HCT116 (cell line): ENCODE results near the gene CDAN1. TPM values are rescaled to one million over a fixed set of nuclear protein-coding genes. Genes with fewer than 3 reads are reported as not detected.

Experiments used
- ATAC-seq: fragments of 200-7000 bp; cut with Tn5 transposase; 2 replicates; pipeline ENCODE4 v1.9.1; 2020; ENCODE audit warnings: mild to moderate bottlenecking, moderate library complexity
- BruUV-seq: library from RNA; stranded (reverse); fragments of 400-500 nt; replicated peaks from 2 replicates; lab custom pipeline; 2021; lab: Mats Ljungman, UMichigan
- CTCF ChIA-PET: fragments of 300-600 bp; sonication (Branson Sonifier 250); formaldehyde crosslinking; loops from one replicate; lab custom pipeline; 2021; ENCODE audit warnings: antibody characterized with exemption; lab: Charles Lee
- POLR2A ChIA-PET: fragments of 300-600, 350-600 bp; sonication (Branson Sonifier 250); formaldehyde crosslinking; loops from one replicate; lab custom pipeline; 2021; ENCODE audit warnings: antibody characterized with exemption; lab: Charles Lee
- RAD21 ChIA-PET, 2 experiments: fragments of 300-600 bp; sonication (Branson Sonifier 250); formaldehyde crosslinking; loops; one replicate each; lab custom pipeline; 2023; ENCODE audit warnings: low total read pairs in 2 of 2; ENCODE audit not compliant: uncharacterized antibody in 2 of 2, unreplicated experiment in 2 of 2, low non-redundant PET in 1 of 2; lab: Charles Lee
- DNase-seq: peaks from one replicate; pipeline ENCODE4 v3.0.0-alpha.2; 2010; ENCODE audit warnings: low read depth, low spot score
- H2AFZ ChIP-seq: fragments of 200-600 bp; shearing (Covaris generic), sonication (generic); 2 replicates; pipeline ENCODE4 v1.6.1; 2017; ENCODE audit warnings: low read depth, mixed run types, mixed read lengths, antibody characterized with exemption, low read length; ENCODE audit not compliant: poor library complexity, severe bottlenecking
- H3K27ac ChIP-seq: 2 replicates; pipeline ENCODE4 v1.5.1; 2012; ENCODE audit warnings: low read depth, low read length
- H3K27me3 ChIP-seq: fragments of 200-600 bp; sonication (generic); 2 replicates; pipeline ENCODE4 v1.6.1; 2016; ENCODE audit warnings: mixed run types, low read length, mixed read lengths; ENCODE audit not compliant: insufficient read depth
- H3K36me3 ChIP-seq, 2 experiments: fragments of 200-500 bp in 1 of 2; fragments of 200-600 bp in 1 of 2; sonication (Bioruptor generic) in 1 of 2; sonication (generic) in 1 of 2; 2 replicates each; pipeline versions ENCODE4 v1.5.1 to v1.6.1; 2014 to 2016; ENCODE audit warnings: low read length in 2 of 2, inconsistent platforms in 1 of 2, mixed read lengths in 1 of 2, mixed run types in 1 of 2; ENCODE audit not compliant: insufficient read depth in 2 of 2, control insufficient read depth in 1 of 2
- H3K4me1 ChIP-seq, 2 experiments: fragments of 200-600 bp in 1 of 2; sonication (generic) in 1 of 2; 2 replicates each; pipeline versions ENCODE4 v1.5.1 to v1.6.1; 2012 to 2017; ENCODE audit warnings: low read length in 2 of 2, inconsistent platforms in 1 of 2, mild to moderate bottlenecking in 1 of 2, mixed read lengths in 1 of 2, mixed run types in 1 of 2, moderate library complexity in 1 of 2; ENCODE audit not compliant: insufficient read depth in 2 of 2, control insufficient read depth in 1 of 2
- H3K4me2 ChIP-seq: fragments of 200-600 bp; sonication (generic); 2 replicates; pipeline ENCODE4 v1.6.1; 2017; ENCODE audit warnings: mixed run types, low read length, mixed read lengths
- H3K4me3 ChIP-seq, 2 experiments: fragments of 200-600 bp in 1 of 2; sonication (generic) in 1 of 2; replicated peaks in 1 of 2; 2 replicates each; pipeline ENCODE4 v1.5.1; 2011 to 2016; ENCODE audit warnings: low read length in 2 of 2, control low read depth in 1 of 2, low read depth in 1 of 2, mild to moderate bottlenecking in 1 of 2, mixed read lengths in 1 of 2, mixed run types in 1 of 2
- H3K79me2 ChIP-seq: fragments of 200-600 bp; sonication (generic); 2 replicates; pipeline ENCODE4 v1.6.1; 2017; ENCODE audit warnings: mild to moderate bottlenecking, mixed run types, low read length, moderate library complexity, mixed read lengths; ENCODE audit not compliant: insufficient read depth
- H3K9ac ChIP-seq: fragments of 200-600 bp; sonication (generic); 2 replicates; pipeline ENCODE4 v1.6.1; 2016; ENCODE audit warnings: low read length, mixed read lengths
- H3K9me2 ChIP-seq: fragments of 200-600 bp; sonication (generic), shearing (Covaris generic); 2 replicates; pipeline ENCODE4 v1.6.1; 2017; ENCODE audit warnings: mixed run types, mild to moderate bottlenecking, moderate library complexity; ENCODE audit not compliant: insufficient read depth
- H3K9me3 ChIP-seq, 2 experiments: fragments of 200-500 bp in 1 of 2; fragments of 200-600 bp in 1 of 2; sonication (Bioruptor generic) in 1 of 2; sonication (generic) in 1 of 2; 2 replicates each; pipeline ENCODE4 v1.6.1; 2014 to 2017; ENCODE audit warnings: low read length in 2 of 2, mixed read lengths in 2 of 2, inconsistent platforms in 1 of 2, low read depth in 1 of 2, mild to moderate bottlenecking in 1 of 2, mixed run types in 1 of 2, moderate library complexity in 1 of 2; ENCODE audit not compliant: control insufficient read depth in 1 of 2, insufficient read depth in 1 of 2
- H4K20me1 ChIP-seq: fragments of 200-600 bp; sonication (generic), shearing (Covaris generic); 2 replicates; pipeline ENCODE4 v1.6.1; 2017; ENCODE audit warnings: mixed run types, mild to moderate bottlenecking, moderate library complexity; ENCODE audit not compliant: insufficient read depth
- CBX3 ChIP-seq: IDR thresholded peaks from 2 replicates; pipeline ENCODE4 v1.6.1; 2012; ENCODE audit warnings: low read depth
- CEBPB ChIP-seq: IDR thresholded peaks from 2 replicates; pipeline ENCODE4 v1.6.1; 2012; ENCODE audit warnings: low read depth
- ELF1 ChIP-seq: IDR thresholded peaks from 2 replicates; pipeline ENCODE4 v1.6.1; 2012; ENCODE audit warnings: low read depth, borderline replicate concordance
- POLR2A ChIP-seq: IDR thresholded peaks from 2 replicates; pipeline ENCODE4 v1.7.0; 2011; ENCODE audit warnings: borderline replicate concordance; ENCODE audit not compliant: insufficient read depth, insufficient read length; ENCODE audit errors: extremely low read depth
- POLR2AphosphoS5 ChIP-seq: IDR thresholded peaks from 2 replicates; pipeline ENCODE4 v1.6.1; 2011; ENCODE audit warnings: mild to moderate bottlenecking, low read depth, low read length, moderate library complexity
- SIN3A ChIP-seq: IDR thresholded peaks from 2 replicates; pipeline ENCODE4 v1.6.1; 2012; ENCODE audit warnings: low read depth
- SRF ChIP-seq: IDR thresholded peaks from 2 replicates; pipeline ENCODE4 v1.6.1; 2012; ENCODE audit warnings: low read depth
- TCF7L2 ChIP-seq: IDR thresholded peaks from 2 replicates; pipeline ENCODE4 v1.7.0; 2011; ENCODE audit warnings: borderline replicate concordance, inconsistent platforms; ENCODE audit not compliant: insufficient read depth, insufficient read length; ENCODE audit errors: extremely low read depth
- ZFX ChIP-seq: fragments of 450-650 bp; IDR thresholded peaks from 2 replicates; pipeline ENCODE4 v1.6.1; 2017
- intact Hi-C: fragments of 100-400 bp; cut with micrococcal nuclease; formaldehyde crosslinking; loops from 2 replicates; pipeline ENCODE4 v1.10.0; 2022
- total RNA-seq: library from RNA; stranded (reverse); gene quantifications from one replicate; pipeline ENCODE4 v1.2.1, GENCODE V29; 2021; ENCODE audit not compliant: unreplicated experiment
- TF ChIP-seq, protein P1 (sequence below): IDR thresholded peaks from 2 replicates; pipeline ENCODE4 v1.6.1; 2012
- TF ChIP-seq, protein P2 (sequence below), 3 experiments: fragments of 200-600 bp in 1 of 3; sonication (generic) in 1 of 3; IDR thresholded peaks in 2 of 3; conservative IDR thresholded peaks in 1 of 3; 2 replicates each; pipeline ENCODE4 v1.5.1; 2012 to 2017; ENCODE audit warnings: low read depth in 2 of 3, low read length in 2 of 3, antibody characterized with exemption in 1 of 3, borderline replicate concordance in 1 of 3, control low read depth in 1 of 3, mild to moderate bottlenecking in 1 of 3, mixed read lengths in 1 of 3, mixed run types in 1 of 3, moderate library complexity in 1 of 3; ENCODE audit not compliant: insufficient read depth in 1 of 3
- TF ChIP-seq, protein P3 (sequence below): IDR thresholded peaks from 2 replicates; pipeline ENCODE4 v1.6.1; 2012
- TF ChIP-seq, protein P4 (sequence below): IDR thresholded peaks from 2 replicates; pipeline ENCODE4 v1.6.1; 2012; ENCODE audit warnings: low read depth

The CDAN1 gene
- total RNA-seq, 1 experiment from 2014 or later: 22.4 TPM

DNA sequence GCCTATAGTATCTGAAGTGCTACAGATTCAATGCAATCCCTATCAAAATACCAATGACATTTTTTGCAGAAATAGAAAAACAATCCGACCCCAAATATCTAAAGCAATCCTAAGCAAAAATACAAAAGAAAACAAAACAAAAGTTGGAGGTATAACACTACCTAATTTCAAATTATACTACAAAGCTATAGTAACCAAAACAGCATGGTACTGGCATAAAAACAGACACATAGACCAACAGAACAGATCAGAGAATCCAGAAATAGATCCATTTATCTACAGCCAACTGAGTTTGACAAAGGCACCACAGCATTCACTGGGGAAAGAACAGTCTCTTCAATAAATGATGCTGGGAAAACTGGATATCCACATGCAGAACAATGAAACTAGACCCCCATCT lies 23.8 kb upstream of the CDAN1 start (continued):
- TF ChIP-seq ELF1 (no peak), CBX3 (no peak), CEBPB (no peak)
- TF ChIP-seq, protein P1, sequence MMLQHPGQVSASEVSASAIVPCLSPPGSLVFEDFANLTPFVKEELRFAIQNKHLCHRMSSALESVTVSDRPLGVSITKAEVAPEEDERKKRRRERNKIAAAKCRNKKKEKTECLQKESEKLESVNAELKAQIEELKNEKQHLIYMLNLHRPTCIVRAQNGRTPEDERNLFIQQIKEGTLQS: no peak

DNA sequence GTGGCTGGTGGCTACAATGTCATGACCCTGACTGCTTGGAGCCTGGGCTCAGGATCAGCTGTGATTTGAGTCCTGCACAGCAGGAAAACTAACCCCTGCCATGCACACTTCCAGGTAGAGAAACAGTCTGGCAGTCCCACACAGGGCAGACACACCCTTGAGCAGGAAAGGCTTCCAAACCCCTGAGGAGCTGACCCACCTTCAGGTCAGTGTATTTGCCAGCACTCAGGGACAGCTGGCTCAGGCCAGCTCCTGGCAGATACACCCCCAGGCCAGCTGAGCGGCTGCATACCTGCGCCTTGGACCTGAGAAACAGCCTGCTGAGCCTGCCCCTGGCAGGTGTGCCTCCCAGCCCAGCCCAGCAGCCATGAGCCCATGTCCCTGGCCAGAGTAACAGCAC lies 22.2 kb upstream of the CDAN1 start:
- no peak for DNase-seq
- Histone ChIP-seq H3K9ac (no peak overlapping the region), H3K4me2 (no peak overlapping the region), H4K20me1 (no peaks in the 10 kb centered on the region), H3K9me2 (no peaks in the 10 kb centered on the region), H3K27ac (no peak overlapping the region), H3K4me3 (no peak overlapping the region), H3K36me3 (no peaks in the 10 kb centered on the region), H3K27me3 (no peaks in the 10 kb centered on the region), H3K9me3 (peaks cover 6 to 10% of the 10 kb centered on the region in 2 experiments; a peak in 2 of 4 replicates), H2AFZ (no peak overlapping the region), H3K79me2 (no peaks in the 10 kb centered on the region), H3K4me1 (no peaks in the 10 kb centered on the region)
- intact Hi-C loops: no loop called here
- POLR2A ChIA-PET: no interaction called here
- BruUV-seq: no TSS peak
- CTCF ChIA-PET: no interaction called here
- ATAC-seq: no peak
- TF ChIP-seq POLR2A: no peak
- RAD21 ChIA-PET: no interaction called here

DNA sequence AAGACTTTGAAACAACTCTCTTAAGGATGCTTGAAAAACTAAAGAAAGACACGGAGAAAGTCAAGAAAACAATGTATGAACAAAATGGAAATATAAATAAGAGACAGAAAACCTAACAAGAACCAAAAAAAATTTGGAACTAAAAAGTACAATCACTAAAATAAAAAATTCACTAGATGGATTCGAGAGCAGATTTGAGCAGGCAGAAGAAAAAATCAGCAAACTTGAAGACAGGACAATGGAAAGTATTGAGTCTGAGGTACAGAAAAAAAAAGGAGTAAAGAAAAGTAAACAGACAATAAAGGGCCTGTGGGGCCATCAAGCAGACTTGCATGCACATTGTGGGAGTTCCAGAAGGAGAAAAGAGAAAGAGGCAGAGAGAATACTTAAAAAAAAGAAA lies 13.4 kb upstream of the CDAN1 start:
- DNase-seq: no peak
- RAD21 ChIA-PET: no interaction called here
- no peak for ATAC-seq
- BruUV-seq: no TSS peak
- intact Hi-C loops: no loop called here
- Histone ChIP-seq H4K20me1 (no peaks in the 10 kb centered on the region), H3K4me2 (no peak overlapping the region), H3K4me3 (no peak overlapping the region), H3K79me2 (no peaks in the 10 kb centered on the region), H3K9me2 (0 out of 2 replicates have a peak, but pooled peaks cover 2% of the 10 kb centered on the region), H2AFZ (no peak overlapping the region), H3K36me3 (no peaks in the 10 kb centered on the region), H3K9ac (no peak overlapping the region), H3K4me1 (no peaks in the 10 kb centered on the region), H3K27me3 (no peaks in the 10 kb centered on the region), H3K9me3 (no peaks in the 10 kb centered on the region), H3K27ac (no peak overlapping the region)
- CTCF ChIA-PET: no interaction called here
- POLR2A ChIA-PET: no interaction called here
- TF ChIP-seq ELF1 (no peak), POLR2AphosphoS5 (no peak), CBX3 (no peak), SIN3A (no peak), ZFX (no peak), SRF (no peak), TCF7L2 (no peak)
- TF ChIP-seq, protein P2, sequence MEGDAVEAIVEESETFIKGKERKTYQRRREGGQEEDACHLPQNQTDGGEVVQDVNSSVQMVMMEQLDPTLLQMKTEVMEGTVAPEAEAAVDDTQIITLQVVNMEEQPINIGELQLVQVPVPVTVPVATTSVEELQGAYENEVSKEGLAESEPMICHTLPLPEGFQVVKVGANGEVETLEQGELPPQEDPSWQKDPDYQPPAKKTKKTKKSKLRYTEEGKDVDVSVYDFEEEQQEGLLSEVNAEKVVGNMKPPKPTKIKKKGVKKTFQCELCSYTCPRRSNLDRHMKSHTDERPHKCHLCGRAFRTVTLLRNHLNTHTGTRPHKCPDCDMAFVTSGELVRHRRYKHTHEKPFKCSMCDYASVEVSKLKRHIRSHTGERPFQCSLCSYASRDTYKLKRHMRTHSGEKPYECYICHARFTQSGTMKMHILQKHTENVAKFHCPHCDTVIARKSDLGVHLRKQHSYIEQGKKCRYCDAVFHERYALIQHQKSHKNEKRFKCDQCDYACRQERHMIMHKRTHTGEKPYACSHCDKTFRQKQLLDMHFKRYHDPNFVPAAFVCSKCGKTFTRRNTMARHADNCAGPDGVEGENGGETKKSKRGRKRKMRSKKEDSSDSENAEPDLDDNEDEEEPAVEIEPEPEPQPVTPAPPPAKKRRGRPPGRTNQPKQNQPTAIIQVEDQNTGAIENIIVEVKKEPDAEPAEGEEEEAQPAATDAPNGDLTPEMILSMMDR (IDR thresholded peaks at IDR 0.05 in 2 of 3, conservative IDR thresholded peaks at IDR 0.05 in 1 of 3; ENCODE audit: borderline replicate concordance in 1 of 3, insufficient read depth in 1 of 3, low read depth in 2 of 3, low read length in 2 of 3): no peak
- TF ChIP-seq, protein P1: no peak
- TF ChIP-seq, protein P3, sequence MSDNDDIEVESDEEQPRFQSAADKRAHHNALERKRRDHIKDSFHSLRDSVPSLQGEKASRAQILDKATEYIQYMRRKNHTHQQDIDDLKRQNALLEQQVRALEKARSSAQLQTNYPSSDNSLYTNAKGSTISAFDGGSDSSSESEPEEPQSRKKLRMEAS: no peak
- TF ChIP-seq, protein P4, sequence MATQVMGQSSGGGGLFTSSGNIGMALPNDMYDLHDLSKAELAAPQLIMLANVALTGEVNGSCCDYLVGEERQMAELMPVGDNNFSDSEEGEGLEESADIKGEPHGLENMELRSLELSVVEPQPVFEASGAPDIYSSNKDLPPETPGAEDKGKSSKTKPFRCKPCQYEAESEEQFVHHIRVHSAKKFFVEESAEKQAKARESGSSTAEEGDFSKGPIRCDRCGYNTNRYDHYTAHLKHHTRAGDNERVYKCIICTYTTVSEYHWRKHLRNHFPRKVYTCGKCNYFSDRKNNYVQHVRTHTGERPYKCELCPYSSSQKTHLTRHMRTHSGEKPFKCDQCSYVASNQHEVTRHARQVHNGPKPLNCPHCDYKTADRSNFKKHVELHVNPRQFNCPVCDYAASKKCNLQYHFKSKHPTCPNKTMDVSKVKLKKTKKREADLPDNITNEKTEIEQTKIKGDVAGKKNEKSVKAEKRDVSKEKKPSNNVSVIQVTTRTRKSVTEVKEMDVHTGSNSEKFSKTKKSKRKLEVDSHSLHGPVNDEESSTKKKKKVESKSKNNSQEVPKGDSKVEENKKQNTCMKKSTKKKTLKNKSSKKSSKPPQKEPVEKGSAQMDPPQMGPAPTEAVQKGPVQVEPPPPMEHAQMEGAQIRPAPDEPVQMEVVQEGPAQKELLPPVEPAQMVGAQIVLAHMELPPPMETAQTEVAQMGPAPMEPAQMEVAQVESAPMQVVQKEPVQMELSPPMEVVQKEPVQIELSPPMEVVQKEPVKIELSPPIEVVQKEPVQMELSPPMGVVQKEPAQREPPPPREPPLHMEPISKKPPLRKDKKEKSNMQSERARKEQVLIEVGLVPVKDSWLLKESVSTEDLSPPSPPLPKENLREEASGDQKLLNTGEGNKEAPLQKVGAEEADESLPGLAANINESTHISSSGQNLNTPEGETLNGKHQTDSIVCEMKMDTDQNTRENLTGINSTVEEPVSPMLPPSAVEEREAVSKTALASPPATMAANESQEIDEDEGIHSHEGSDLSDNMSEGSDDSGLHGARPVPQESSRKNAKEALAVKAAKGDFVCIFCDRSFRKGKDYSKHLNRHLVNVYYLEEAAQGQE: no peak
